HepG2 (cell line): ENCODE results near the gene CES2. TPM values are rescaled to one million over a fixed set of nuclear protein-coding genes. Genes with fewer than 3 reads are reported as not detected.

Experiments
- BORCS8-MEF2B ChIP-seq: sonication (generic); formaldehyde crosslinking; IDR thresholded peaks from 2 replicates; pipeline ENCODE4 v1.8.0; 2022; ENCODE audit warnings: mild to moderate bottlenecking, missing genetic modification reagents
- FLYWCH1 ChIP-seq: sonication (generic); formaldehyde crosslinking; IDR thresholded peaks from 2 replicates; pipeline ENCODE4 v1.8.1; 2023; ENCODE audit warnings: mild to moderate bottlenecking, missing genetic modification reagents
- HOXA5 ChIP-seq: sonication (generic); formaldehyde crosslinking; IDR thresholded peaks from 2 replicates; pipeline ENCODE4 v1.4.0; 2020; ENCODE audit warnings: missing genetic modification reagents
- IKZF4 ChIP-seq: sonication (generic); formaldehyde crosslinking; IDR thresholded peaks from 2 replicates; pipeline ENCODE4 v1.5.1; 2020; ENCODE audit warnings: borderline replicate concordance, mild to moderate bottlenecking, low read depth, missing genetic modification reagents; ENCODE audit errors: not compliant biosample characterization
- IRF2 ChIP-seq: IDR thresholded peaks from 2 replicates; pipeline ENCODE4 v1.6.1; 2018; ENCODE audit warnings: missing genetic modification reagents, missing compliant biosample characterization
- KDM2A ChIP-seq: sonication (generic); formaldehyde crosslinking; IDR thresholded peaks from 2 replicates; pipeline ENCODE4 v1.4.0; 2020; ENCODE audit warnings: low read depth, missing genetic modification reagents, borderline replicate concordance
- KDM5A ChIP-seq: fragments of 200-600 bp; sonication (generic); IDR thresholded peaks from 2 replicates; pipeline ENCODE4 v1.7.0; 2018; ENCODE audit warnings: antibody characterized with exemption, mild to moderate bottlenecking, low read length, borderline replicate concordance
- MED1 ChIP-seq: sonication (generic); formaldehyde crosslinking; IDR thresholded peaks from 2 replicates; pipeline ENCODE4 v1.4.0; 2020; ENCODE audit warnings: missing genetic modification reagents
- MTA1 ChIP-seq: sonication (generic); formaldehyde crosslinking; IDR thresholded peaks from 2 replicates; pipeline ENCODE4 v1.4.0; 2020; ENCODE audit warnings: missing genetic modification reagents, mild to moderate bottlenecking, borderline replicate concordance
- MYC ChIP-seq: sonication (generic); formaldehyde crosslinking; IDR thresholded peaks from 2 replicates; pipeline ENCODE4 v1.9.0; 2021; ENCODE audit warnings: missing genetic modification reagents, borderline replicate concordance
- NFIC ChIP-seq: IDR thresholded peaks from 2 replicates; pipeline ENCODE4 v1.6.1; 2012; ENCODE audit warnings: mild to moderate bottlenecking, low read length, inconsistent platforms
- POGZ ChIP-seq: sonication (generic); formaldehyde crosslinking; IDR thresholded peaks from 2 replicates; pipeline ENCODE4 v1.4.0; 2020; ENCODE audit warnings: mild to moderate bottlenecking, missing genetic modification reagents
- POLR2AphosphoS5 ChIP-seq: IDR thresholded peaks from 2 replicates; pipeline ENCODE4 v1.6.1; 2012; ENCODE audit warnings: low read depth, low read length
- SAFB2 ChIP-seq: sonication (generic); formaldehyde crosslinking; IDR thresholded peaks from 2 replicates; pipeline ENCODE4 v1.5.1; 2020; ENCODE audit warnings: missing genetic modification reagents, low read depth, mild to moderate bottlenecking, borderline replicate concordance
- SOX5 ChIP-seq: IDR thresholded peaks from 2 replicates; pipeline ENCODE4 v1.6.1; 2016; ENCODE audit warnings: borderline replicate concordance
- TFE3 ChIP-seq: IDR thresholded peaks from 2 replicates; pipeline ENCODE4 v1.6.1; 2016
- YEATS2 ChIP-seq: sonication (generic); formaldehyde crosslinking; IDR thresholded peaks from 2 replicates; pipeline ENCODE4 v1.4.0; 2020; ENCODE audit warnings: missing genetic modification reagents, borderline replicate concordance
- ZNF317 ChIP-seq: sonication (generic); formaldehyde crosslinking; IDR thresholded peaks from 2 replicates; pipeline ENCODE4 v1.5.0; 2020; ENCODE audit warnings: mild to moderate bottlenecking, missing genetic modification reagents
- ZNF350 ChIP-seq: sonication (generic); formaldehyde crosslinking; IDR thresholded peaks from 2 replicates; pipeline ENCODE4 v1.4.0; 2020; ENCODE audit warnings: mild to moderate bottlenecking, low read depth, missing genetic modification reagents, borderline replicate concordance
- ZNF460 ChIP-seq: sonication (generic); formaldehyde crosslinking; IDR thresholded peaks from 2 replicates; pipeline ENCODE4 v1.5.1; 2020; ENCODE audit warnings: missing genetic modification reagents, mild to moderate bottlenecking, borderline replicate concordance
- polyA plus RNA-seq, 8 experiments: library from polyadenylated mRNA; depleted of rRNA in 3 of 8; stranded (reverse) in 7 of 8; unstranded in 1 of 8; fragments of >200 nt; fragmentation: Illumina TruSeq in 4 of 8; extraction: Trizol in 4 of 8; gene quantifications; 2 replicates each; pipeline versions ENCODE4 v1.2.1 to v1.2.3, GENCODE V29; 2011 to 2016; ENCODE audit warnings: low read depth in 4 of 8, missing spikeins in 1 of 8, mixed read lengths in 1 of 8; ENCODE audit not compliant: insufficient read depth in 1 of 8
- total RNA-seq, 5 experiments: library from RNA; depleted of rRNA; stranded (reverse); fragments of >200 nt; fragmentation: Illumina TruSeq; extraction: Trizol; gene quantifications; 2 replicates each; pipeline ENCODE4 v1.2.3, GENCODE V29; 2016; ENCODE audit warnings: low read depth in 1 of 5
- TF ChIP-seq, protein P1 (sequence below): sonication (generic); formaldehyde crosslinking; IDR thresholded peaks from 2 replicates; pipeline ENCODE4 v1.4.0; 2020; ENCODE audit warnings: mild to moderate bottlenecking, missing genetic modification reagents
- TF ChIP-seq, protein P2 (sequence below): sonication (generic); formaldehyde crosslinking; IDR thresholded peaks from 2 replicates; pipeline ENCODE4 v1.4.0; 2020; ENCODE audit warnings: missing genetic modification reagents, borderline replicate concordance
- TF ChIP-seq, protein P3 (sequence below): sonication (generic); formaldehyde crosslinking; IDR thresholded peaks from 2 replicates; pipeline ENCODE4 v1.8.1; 2023; ENCODE audit warnings: mild to moderate bottlenecking, missing genetic modification reagents

CES2 gene
- total and polyA plus RNA-seq, 2 of the 13 experiments (the other 11 are each of a cell fraction or from before 2014, with no cell fraction given) = 50.6 to 63.8 TPM

DNA sequence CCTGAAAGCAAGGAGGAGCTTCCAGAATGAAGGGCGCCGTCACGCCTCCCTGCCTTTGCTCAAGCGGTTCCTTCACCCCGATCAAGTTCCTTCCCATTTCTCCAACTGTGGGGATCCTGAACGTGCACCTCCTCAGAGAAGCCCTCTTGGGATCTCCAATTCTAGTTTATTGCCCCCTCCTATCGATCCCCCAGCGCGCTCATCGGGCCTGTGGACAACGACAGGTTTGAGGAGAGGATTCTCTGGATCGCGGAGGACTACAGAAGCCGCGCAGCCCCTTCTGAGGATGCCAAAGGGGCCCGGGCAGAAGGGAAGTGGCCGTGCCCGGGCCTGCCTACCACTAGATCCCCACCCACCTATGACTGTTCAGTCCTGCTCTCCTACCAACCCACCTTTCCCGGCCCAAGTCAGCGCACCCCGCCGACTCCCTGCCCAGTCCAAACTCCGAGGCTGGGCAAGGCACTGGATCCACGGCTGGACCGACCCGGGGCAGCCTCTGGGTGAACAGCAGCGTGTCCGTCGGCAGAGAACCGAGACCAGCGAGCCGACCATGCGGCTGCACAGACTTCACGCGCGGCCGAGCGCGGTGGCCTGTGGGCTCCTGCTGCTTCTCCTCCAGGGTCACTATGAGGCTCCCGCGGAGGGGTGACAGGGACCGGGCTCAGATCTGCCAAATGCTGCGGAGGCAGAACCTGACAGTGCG lies 13.0 kb downstream of the CES2 start (continued):
- TF ChIP-seq SAFB2 (CRISPR knock-in tag) = no peak
- TF ChIP-seq KDM5A = no peak
- TF ChIP-seq HOXA5 (CRISPR knock-in tag) = no peak
- TF ChIP-seq YEATS2 (CRISPR knock-in tag) = no peak
- TF ChIP-seq ZNF350 = no peak
- no peak for TF ChIP-seq MYC (CRISPR knock-in tag)
- TF ChIP-seq, protein P1, sequence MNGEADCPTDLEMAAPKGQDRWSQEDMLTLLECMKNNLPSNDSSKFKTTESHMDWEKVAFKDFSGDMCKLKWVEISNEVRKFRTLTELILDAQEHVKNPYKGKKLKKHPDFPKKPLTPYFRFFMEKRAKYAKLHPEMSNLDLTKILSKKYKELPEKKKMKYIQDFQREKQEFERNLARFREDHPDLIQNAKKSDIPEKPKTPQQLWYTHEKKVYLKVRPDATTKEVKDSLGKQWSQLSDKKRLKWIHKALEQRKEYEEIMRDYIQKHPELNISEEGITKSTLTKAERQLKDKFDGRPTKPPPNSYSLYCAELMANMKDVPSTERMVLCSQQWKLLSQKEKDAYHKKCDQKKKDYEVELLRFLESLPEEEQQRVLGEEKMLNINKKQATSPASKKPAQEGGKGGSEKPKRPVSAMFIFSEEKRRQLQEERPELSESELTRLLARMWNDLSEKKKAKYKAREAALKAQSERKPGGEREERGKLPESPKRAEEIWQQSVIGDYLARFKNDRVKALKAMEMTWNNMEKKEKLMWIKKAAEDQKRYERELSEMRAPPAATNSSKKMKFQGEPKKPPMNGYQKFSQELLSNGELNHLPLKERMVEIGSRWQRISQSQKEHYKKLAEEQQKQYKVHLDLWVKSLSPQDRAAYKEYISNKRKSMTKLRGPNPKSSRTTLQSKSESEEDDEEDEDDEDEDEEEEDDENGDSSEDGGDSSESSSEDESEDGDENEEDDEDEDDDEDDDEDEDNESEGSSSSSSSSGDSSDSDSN (CRISPR knock-in tag) = peak; percentile 63; the same call in 1 of the 2 replicates
- no peak for TF ChIP-seq IRF2 (CRISPR knock-in tag)
- 0 out of 2 replicates have a peak, but pooled peaks have one; percentile 40 for TF ChIP-seq BORCS8-MEF2B (CRISPR knock-in tag)
- no peak for TF ChIP-seq SOX5
- TF ChIP-seq, protein P2, sequence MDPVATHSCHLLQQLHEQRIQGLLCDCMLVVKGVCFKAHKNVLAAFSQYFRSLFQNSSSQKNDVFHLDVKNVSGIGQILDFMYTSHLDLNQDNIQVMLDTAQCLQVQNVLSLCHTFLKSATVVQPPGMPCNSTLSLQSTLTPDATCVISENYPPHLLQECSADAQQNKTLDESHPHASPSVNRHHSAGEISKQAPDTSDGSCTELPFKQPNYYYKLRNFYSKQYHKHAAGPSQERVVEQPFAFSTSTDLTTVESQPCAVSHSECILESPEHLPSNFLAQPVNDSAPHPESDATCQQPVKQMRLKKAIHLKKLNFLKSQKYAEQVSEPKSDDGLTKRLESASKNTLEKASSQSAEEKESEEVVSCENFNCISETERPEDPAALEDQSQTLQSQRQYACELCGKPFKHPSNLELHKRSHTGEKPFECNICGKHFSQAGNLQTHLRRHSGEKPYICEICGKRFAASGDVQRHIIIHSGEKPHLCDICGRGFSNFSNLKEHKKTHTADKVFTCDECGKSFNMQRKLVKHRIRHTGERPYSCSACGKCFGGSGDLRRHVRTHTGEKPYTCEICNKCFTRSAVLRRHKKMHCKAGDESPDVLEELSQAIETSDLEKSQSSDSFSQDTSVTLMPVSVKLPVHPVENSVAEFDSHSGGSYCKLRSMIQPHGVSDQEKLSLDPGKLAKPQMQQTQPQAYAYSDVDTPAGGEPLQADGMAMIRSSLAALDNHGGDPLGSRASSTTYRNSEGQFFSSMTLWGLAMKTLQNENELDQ (CRISPR knock-in tag) = no peak
- no peak for TF ChIP-seq TFE3
- no peak for TF ChIP-seq MTA1 (CRISPR knock-in tag)
- no peak for TF ChIP-seq FLYWCH1 (CRISPR knock-in tag)
- no peak for TF ChIP-seq ZNF460 (CRISPR knock-in tag)
- TF ChIP-seq ZNF317 (CRISPR knock-in tag) = no peak
- TF ChIP-seq POGZ (CRISPR knock-in tag) = no peak
- no peak for TF ChIP-seq NFIC
- TF ChIP-seq MED1 (CRISPR knock-in tag) = no peak
- 0 out of 2 replicates have a peak, but pooled peaks have one; percentile 13 for TF ChIP-seq KDM2A (CRISPR knock-in tag)
- TF ChIP-seq IKZF4 = no peak
- no peak for TF ChIP-seq POLR2AphosphoS5
- TF ChIP-seq, protein P3, sequence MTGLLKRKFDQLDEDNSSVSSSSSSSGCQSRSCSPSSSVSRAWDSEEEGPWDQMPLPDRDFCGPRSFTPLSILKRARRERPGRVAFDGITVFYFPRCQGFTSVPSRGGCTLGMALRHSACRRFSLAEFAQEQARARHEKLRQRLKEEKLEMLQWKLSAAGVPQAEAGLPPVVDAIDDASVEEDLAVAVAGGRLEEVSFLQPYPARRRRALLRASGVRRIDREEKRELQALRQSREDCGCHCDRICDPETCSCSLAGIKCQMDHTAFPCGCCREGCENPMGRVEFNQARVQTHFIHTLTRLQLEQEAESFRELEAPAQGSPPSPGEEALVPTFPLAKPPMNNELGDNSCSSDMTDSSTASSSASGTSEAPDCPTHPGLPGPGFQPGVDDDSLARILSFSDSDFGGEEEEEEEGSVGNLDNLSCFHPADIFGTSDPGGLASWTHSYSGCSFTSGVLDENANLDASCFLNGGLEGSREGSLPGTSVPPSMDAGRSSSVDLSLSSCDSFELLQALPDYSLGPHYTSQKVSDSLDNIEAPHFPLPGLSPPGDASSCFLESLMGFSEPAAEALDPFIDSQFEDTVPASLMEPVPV = 0 out of 2 replicates have a peak, but pooled peaks have one; percentile 63
